SK-N-SH (cell line): ENCODE results near the gene CXorf65. TPM values are rescaled to one million over a fixed set of nuclear protein-coding genes. Genes with fewer than 3 reads are reported as not detected.

Experiments
- CTCF ChIA-PET: fragments of 300-600, 350-600 bp; formaldehyde crosslinking; extraction: SDS; loops from one replicate; lab custom pipeline; 2021; lab: Yijun Ruan, JAX
- POLR2A ChIA-PET: fragments of 350-600 bp; sonication (Branson Sonifier 250); formaldehyde crosslinking; extraction: SDS; loops from one replicate; lab custom pipeline; 2020; ENCODE audit warnings: antibody characterized with exemption, inconsistent platforms; lab: Yijun Ruan, JAX
- DNase-seq: peaks from one replicate; pipeline ENCODE4 v3.0.0; 2012
- H2AFZ ChIP-seq: fragments of 200-600 bp; sonication (generic); 2 replicates; pipeline ENCODE4 v1.8.1; 2016; ENCODE audit warnings: antibody characterized with exemption, mild to moderate bottlenecking, low read depth
- H3F3A ChIP-seq: fragments of 200-600 bp; sonication (generic); replicated peaks from 2 replicates; pipeline ENCODE3; 2016; ENCODE audit warnings: antibody characterized with exemption, mild to moderate bottlenecking; ENCODE audit not compliant: insufficient read depth
- H3K27ac ChIP-seq, 2 experiments: fragments of 200-500 bp in 1 of 2; fragments of 200-600 bp in 1 of 2; sonication (Bioruptor generic) in 1 of 2; sonication (generic), shearing (Covaris generic) in 1 of 2; 2 replicates each; pipeline versions ENCODE4 v1.5.1 to v1.6.1; 2014 to 2016; ENCODE audit warnings: low read depth in 2 of 2, inconsistent platforms in 1 of 2, low read length in 1 of 2, mild to moderate bottlenecking in 1 of 2, mixed read lengths in 1 of 2
- H3K27me3 ChIP-seq: fragments of 200-600 bp; sonication (generic), shearing (Covaris generic); 2 replicates; pipeline ENCODE4 v1.6.1; 2016; ENCODE audit warnings: mixed run types; ENCODE audit not compliant: insufficient read depth
- H3K36me3 ChIP-seq, 2 experiments: fragments of 200-500 bp in 1 of 2; fragments of 200-600 bp in 1 of 2; sonication (Bioruptor generic) in 1 of 2; sonication (generic) in 1 of 2; replicated peaks in 1 of 2; 2 replicates each; pipeline versions ENCODE3 to v1.5.1; 2014 to 2016; ENCODE audit warnings: low read length in 1 of 2, mild to moderate bottlenecking in 1 of 2; ENCODE audit not compliant: insufficient read depth in 2 of 2, control insufficient read depth in 1 of 2
- H3K4me1 ChIP-seq, 2 experiments: fragments of 200-500 bp in 1 of 2; fragments of 200-600 bp in 1 of 2; sonication (Bioruptor generic) in 1 of 2; sonication (generic), shearing (Covaris generic) in 1 of 2; 2 replicates each; pipeline versions ENCODE4 v1.5.1 to v1.6.1; 2014 to 2016; ENCODE audit warnings: low read depth in 1 of 2, low read length in 1 of 2, mixed run types in 1 of 2; ENCODE audit not compliant: insufficient read depth in 2 of 2, control insufficient read depth in 1 of 2
- H3K4me2 ChIP-seq: fragments of 200-600 bp; sonication (generic), shearing (Covaris generic); 2 replicates; pipeline ENCODE4 v1.6.1; 2017; ENCODE audit warnings: mixed run types
- H3K4me3 ChIP-seq, 2 experiments: fragments of 200-500 bp in 1 of 2; fragments of 200-600 bp in 1 of 2; sonication (Bioruptor generic) in 1 of 2; sonication (generic), shearing (Covaris generic) in 1 of 2; 2 replicates each; pipeline versions ENCODE4 v1.5.1 to v1.8.1; 2014 to 2016; ENCODE audit warnings: low read depth in 2 of 2, inconsistent platforms in 1 of 2, low read length in 1 of 2, mild to moderate bottlenecking in 1 of 2, mixed read lengths in 1 of 2, moderate library complexity in 1 of 2
- H3K79me2 ChIP-seq: fragments of 200-600 bp; sonication (generic); 2 replicates; pipeline ENCODE4 v1.8.1; 2017; ENCODE audit warnings: mild to moderate bottlenecking; ENCODE audit not compliant: insufficient read depth
- H3K9ac ChIP-seq: fragments of 200-600 bp; sonication (generic); 2 replicates; pipeline ENCODE4 v1.6.1; 2017; ENCODE audit warnings: mixed run types
- H3K9me2 ChIP-seq: fragments of 200-600 bp; sonication (generic); 2 replicates; pipeline ENCODE4 v1.6.1; 2017; ENCODE audit warnings: mixed run types
- H3K9me3 ChIP-seq: fragments of 200-600 bp; sonication (generic); 2 replicates; pipeline ENCODE4 v1.6.1; 2017; ENCODE audit warnings: mixed run types, mild to moderate bottlenecking, moderate library complexity
- H4K20me1 ChIP-seq: fragments of 200-600 bp; sonication (generic); 2 replicates; pipeline ENCODE4 v1.6.1; 2017; ENCODE audit warnings: mild to moderate bottlenecking, mixed run types; ENCODE audit not compliant: insufficient read depth
- FOSL2 ChIP-seq: IDR thresholded peaks from 2 replicates; pipeline ENCODE4 v1.4.0; 2012; ENCODE audit warnings: low read depth, mild to moderate bottlenecking, moderate library complexity, borderline replicate concordance
- FOXJ3 ChIP-seq: sonication (generic); formaldehyde crosslinking; IDR thresholded peaks from 2 replicates; pipeline ENCODE4 v1.5.1; 2020; ENCODE audit warnings: mild to moderate bottlenecking, missing genetic modification reagents
- GABPA ChIP-seq: IDR thresholded peaks from 2 replicates; pipeline ENCODE4 v1.4.0; 2012; ENCODE audit warnings: low read depth, mild to moderate bottlenecking
- JUND ChIP-seq: IDR thresholded peaks from 2 replicates; pipeline ENCODE4 v1.4.0; 2012
- MAX ChIP-seq: IDR thresholded peaks from 2 replicates; pipeline ENCODE4 v1.4.0; 2012; ENCODE audit warnings: low read depth
- MEF2A ChIP-seq: IDR thresholded peaks from 2 replicates; pipeline ENCODE4 v1.4.0; 2012; ENCODE audit warnings: low read depth, borderline replicate concordance
- MXI1 ChIP-seq: IDR thresholded peaks from 2 replicates; pipeline ENCODE4 v1.6.1; 2012; ENCODE audit warnings: mild to moderate bottlenecking, low read depth, low read length, improper control_type of control experiment
- NFIC ChIP-seq: IDR thresholded peaks from 2 replicates; pipeline ENCODE4 v1.4.0; 2012; ENCODE audit warnings: borderline replicate concordance
- POLR2AphosphoS5 ChIP-seq: IDR thresholded peaks from 2 replicates; pipeline ENCODE4 v1.6.1; 2012; ENCODE audit warnings: low read depth, low read length
- RCOR1 ChIP-seq: fragments of 150-350 bp; IDR thresholded peaks from 2 replicates; pipeline ENCODE4 v1.6.1; 2017; ENCODE audit warnings: antibody characterized with exemption, low read length
- SIN3A ChIP-seq: IDR thresholded peaks from 2 replicates; pipeline ENCODE4 v1.6.1; 2012; ENCODE audit warnings: low read depth, mild to moderate bottlenecking, low read length, moderate library complexity, borderline replicate concordance
- TAF1 ChIP-seq: IDR thresholded peaks from 2 replicates; pipeline ENCODE4 v1.6.1; 2012; ENCODE audit warnings: low read depth, mild to moderate bottlenecking, low read length, moderate library complexity, borderline replicate concordance
- TCF12 ChIP-seq: IDR thresholded peaks from 2 replicates; pipeline ENCODE4 v1.4.0; 2012
- TEAD4 ChIP-seq: IDR thresholded peaks from 2 replicates; pipeline ENCODE4 v1.4.0; 2012; ENCODE audit warnings: mild to moderate bottlenecking, borderline replicate concordance; ENCODE audit not compliant: insufficient read depth
- WGBS: methylation state at CpG from one replicate; pipeline ENCODE4 v1.1.6; 2017; ENCODE audit warnings: low lambda C conversion rate; 5-methylcytosine and 5-hydroxymethylcytosine counted together
- polyA plus RNA-seq, 3 experiments: library from polyadenylated mRNA; depleted of rRNA; stranded (reverse); fragments of >200 nt; gene quantifications; 2 replicates each; pipeline ENCODE4 v1.2.3, GENCODE V29; 2012
- TF ChIP-seq, protein P1 (sequence below): IDR thresholded peaks from 2 replicates; pipeline ENCODE4 v1.4.0; 2012; ENCODE audit warnings: low read depth, borderline replicate concordance
- TF ChIP-seq, protein P2 (sequence below): IDR thresholded peaks from 2 replicates; pipeline ENCODE4; 2012
- TF ChIP-seq, protein P3 (sequence below): fragments of 150-350 bp; IDR thresholded peaks from 2 replicates; pipeline ENCODE4 v1.6.1; 2017; ENCODE audit warnings: antibody characterized with exemption, low read length, low read depth, borderline replicate concordance

Gene CXorf65
- polyA plus RNA-seq, 1 of the 3 experiments (the other 2 are of a cell fraction), result not detected

DNA sequence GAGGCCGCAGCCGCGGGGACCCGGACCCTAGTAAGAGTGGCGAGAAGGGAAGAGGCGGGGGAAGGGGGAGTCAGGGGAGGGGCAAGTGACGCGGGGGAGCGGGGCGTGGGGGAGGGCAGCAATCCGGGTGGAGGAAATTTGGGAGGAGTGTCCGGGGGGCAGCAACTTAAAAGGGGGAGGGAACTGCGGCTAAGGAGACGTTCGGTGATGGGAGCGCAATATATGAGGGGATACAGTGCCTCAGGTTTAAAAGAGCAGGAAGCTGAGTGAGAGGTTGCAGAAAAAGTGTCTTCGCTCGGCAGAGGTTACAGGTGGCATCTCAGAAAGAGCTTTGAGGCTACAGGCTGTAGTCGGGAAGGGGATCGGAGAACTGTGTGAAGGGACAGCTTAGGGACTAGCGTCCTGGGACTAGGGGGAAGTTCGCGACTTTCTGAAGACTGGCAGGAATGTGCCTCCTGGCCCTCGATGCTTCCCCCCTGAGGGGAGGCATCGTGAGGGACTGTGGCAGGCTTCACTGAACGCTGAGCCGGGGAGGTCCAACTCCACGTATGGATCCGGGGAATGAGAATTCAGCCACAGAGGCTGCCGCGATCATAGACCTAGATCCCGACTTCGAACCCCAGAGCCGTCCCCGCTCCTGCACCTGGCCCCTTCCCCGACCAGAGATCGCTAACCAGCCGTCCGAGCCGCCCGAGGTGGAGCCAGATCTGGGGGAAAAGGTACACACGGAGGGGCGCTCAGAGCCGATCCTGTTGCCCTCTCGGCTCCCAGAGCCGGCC, 10.4 kb downstream of the CXorf65 start:
- Histone ChIP-seq H3K4me3 (peak overlapping the region; percentile 69 to 77), H3K9me3 (no peaks in the 10 kb centered on the region), H2AFZ (peak overlapping the region; percentile 98), H3K27me3 (peaks cover 5% of the 10 kb centered on the region; the same call in 1 of the 2 replicates), H3K9me2 (no peaks in the 10 kb centered on the region), H3K9ac (peak overlapping the region; percentile 53; the same call in 1 of the 2 replicates), H3K36me3 (no peaks in the 10 kb centered on the region), H4K20me1 (no peaks in the 10 kb centered on the region), H3F3A (no peaks in the 10 kb centered on the region), H3K4me2 (peak overlapping the region; percentile 88), H3K4me1 (peaks cover 0 to 16% of the 10 kb centered on the region in 2 experiments; a peak in 1 of 4 replicates), H3K27ac (no peak overlapping the region; a peak in 1 of 4 replicates), H3K79me2 (no peaks in the 10 kb centered on the region)
- ChIA-PET CTCF (interaction anchor here (1.0 to 2.6 kb wide), 2 partner anchors 21 to 33 kb away, joined by 3 to 13 read pairs; no protein-coding TSS in a partner anchor), POLR2A (interaction anchor here (0.9 kb wide), 1 partner anchor 22 kb away, joined by 4 read pairs; the partner anchor contains the start of gene MED12)
- WGBS, result 3% methylated on average over 24 of the region's 46 CpGs
- peak; percentile 43 for DNase-seq
- TF ChIP-seq FOXJ3 (CRISPR knock-in tag) (no peak), TAF1 (no peak), MAX (no peak), SIN3A (no peak), GABPA (no peak), POLR2AphosphoS5 (no peak), JUND (no peak), FOSL2 (no peak), RCOR1 (no peak), TCF12 (no peak), NFIC (no peak), MXI1 (no peak; the same call in 1 of the 2 replicates), MEF2A (no peak), TEAD4 (no peak)
- TF ChIP-seq, protein P1, sequence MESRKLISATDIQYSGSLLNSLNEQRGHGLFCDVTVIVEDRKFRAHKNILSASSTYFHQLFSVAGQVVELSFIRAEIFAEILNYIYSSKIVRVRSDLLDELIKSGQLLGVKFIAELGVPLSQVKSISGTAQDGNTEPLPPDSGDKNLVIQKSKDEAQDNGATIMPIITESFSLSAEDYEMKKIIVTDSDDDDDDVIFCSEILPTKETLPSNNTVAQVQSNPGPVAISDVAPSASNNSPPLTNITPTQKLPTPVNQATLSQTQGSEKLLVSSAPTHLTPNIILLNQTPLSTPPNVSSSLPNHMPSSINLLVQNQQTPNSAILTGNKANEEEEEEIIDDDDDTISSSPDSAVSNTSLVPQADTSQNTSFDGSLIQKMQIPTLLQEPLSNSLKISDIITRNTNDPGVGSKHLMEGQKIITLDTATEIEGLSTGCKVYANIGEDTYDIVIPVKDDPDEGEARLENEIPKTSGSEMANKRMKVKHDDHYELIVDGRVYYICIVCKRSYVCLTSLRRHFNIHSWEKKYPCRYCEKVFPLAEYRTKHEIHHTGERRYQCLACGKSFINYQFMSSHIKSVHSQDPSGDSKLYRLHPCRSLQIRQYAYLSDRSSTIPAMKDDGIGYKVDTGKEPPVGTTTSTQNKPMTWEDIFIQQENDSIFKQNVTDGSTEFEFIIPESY, result no peak
- TF ChIP-seq, protein P2, sequence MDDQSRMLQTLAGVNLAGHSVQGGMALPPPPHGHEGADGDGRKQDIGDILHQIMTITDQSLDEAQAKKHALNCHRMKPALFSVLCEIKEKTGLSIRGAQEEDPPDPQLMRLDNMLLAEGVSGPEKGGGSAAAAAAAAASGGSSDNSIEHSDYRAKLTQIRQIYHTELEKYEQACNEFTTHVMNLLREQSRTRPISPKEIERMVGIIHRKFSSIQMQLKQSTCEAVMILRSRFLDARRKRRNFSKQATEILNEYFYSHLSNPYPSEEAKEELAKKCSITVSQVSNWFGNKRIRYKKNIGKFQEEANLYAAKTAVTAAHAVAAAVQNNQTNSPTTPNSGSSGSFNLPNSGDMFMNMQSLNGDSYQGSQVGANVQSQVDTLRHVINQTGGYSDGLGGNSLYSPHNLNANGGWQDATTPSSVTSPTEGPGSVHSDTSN, result no peak
- TF ChIP-seq, protein P3, sequence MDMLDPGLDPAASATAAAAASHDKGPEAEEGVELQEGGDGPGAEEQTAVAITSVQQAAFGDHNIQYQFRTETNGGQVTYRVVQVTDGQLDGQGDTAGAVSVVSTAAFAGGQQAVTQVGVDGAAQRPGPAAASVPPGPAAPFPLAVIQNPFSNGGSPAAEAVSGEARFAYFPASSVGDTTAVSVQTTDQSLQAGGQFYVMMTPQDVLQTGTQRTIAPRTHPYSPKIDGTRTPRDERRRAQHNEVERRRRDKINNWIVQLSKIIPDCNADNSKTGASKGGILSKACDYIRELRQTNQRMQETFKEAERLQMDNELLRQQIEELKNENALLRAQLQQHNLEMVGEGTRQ, result no peak
